Psoas muscle (tissue), 8 donors: ENCODE results near the gene POSTN. TPM values are rescaled to one million over a fixed set of nuclear protein-coding genes. Genes with fewer than 3 reads are reported as not detected.

ENCODE experiments used
- ATAC-seq, 4 donors: fragments of 200-7000 bp; cut with Tn5 transposase; one replicate each; pipeline ENCODE4 v1.9.1; 2020; ENCODE audit warnings: moderate library complexity in 3 of 4, mild to moderate bottlenecking in 2 of 4
- DNase-seq, 2 donors: peaks; one replicate each; pipeline ENCODE4 v3.0.0-alpha.2; 2020
- H3K27ac ChIP-seq: fragments of 200-600 bp; one replicate; pipeline ENCODE4 v1.8.0; 2022
- H3K27me3 ChIP-seq, 3 donors: fragments of 200-600 bp in 1 of 3; one replicate each; pipeline versions ENCODE4 v1.6.1 to v1.8.0; 2013 to 2022; ENCODE audit warnings: low read length in 2 of 3, mild to moderate bottlenecking in 2 of 3, moderate library complexity in 1 of 3; ENCODE audit not compliant: insufficient read depth in 3 of 3
- H3K36me3 ChIP-seq, 2 donors: fragments of 200-600 bp in 1 of 2; one replicate each; pipeline versions ENCODE4 v1.6.1 to v1.8.0; 2013 to 2022; ENCODE audit warnings: low read depth in 1 of 2, mild to moderate bottlenecking in 1 of 2, moderate library complexity in 1 of 2; ENCODE audit not compliant: insufficient read depth in 1 of 2
- H3K4me1 ChIP-seq: fragments of 200-600 bp; one replicate; pipeline ENCODE4 v1.8.0; 2022
- H3K4me3 ChIP-seq: fragments of 200-600 bp; one replicate; pipeline ENCODE4 v1.8.0; 2022; ENCODE audit warnings: mild to moderate bottlenecking
- H3K9me3 ChIP-seq: fragments of 200-600 bp; one replicate; pipeline ENCODE4 v1.8.0; 2022
- CTCF ChIP-seq: fragments of 200-600 bp; IDR thresholded peaks from one replicate; pipeline ENCODE4 v1.8.0; 2022; ENCODE audit warnings: antibody characterized with exemption
- WGBS, 3 donors: extraction: QIAGEN DNeasy Blood & Tissue Kit; methylation state at CpG; one replicate each; pipeline versions ENCODE4 v1.1.6 to v1.1.7; 2013; 5-methylcytosine and 5-hydroxymethylcytosine counted together
- intact Hi-C, 2 donors: fragments of 100-400 bp; cut with DNase I; formaldehyde crosslinking; loops; one replicate each; pipeline versions ENCODE4 v1.11.0 to v1.14.2; 2022
- polyA plus RNA-seq, 3 donors: library from polyadenylated mRNA; stranded (reverse); fragments of 200-250 nt; gene quantifications; one replicate each; pipeline ENCODE4 v1.2.3, GENCODE V29; 2013
- total RNA-seq, 4 donors: library from RNA; stranded (reverse); fragmentation: NEBNext Ultra II Directional in 2 of 4; extraction: Animal tissue kit (Norgen Biotek cat#: 25700) in 2 of 4; gene quantifications; one replicate each; pipeline versions ENCODE4 v1.2.1 to v1.2.4, GENCODE V29; 2021 to 2023
- donor health status: healthy with polysubstance abuse.
- donor health status: DM: no; HTN: no; CAD: no; lungs with moderate emphysema.
- donor health status: Bipolar disorder and iron deficiency.
- donor health status: healthy.
- donor health status: DM: yes; HTN: yes; CAD: no.
- donor health status: DM: no; HTN: no; CAD: no.
- donor health status: DM: no; HTN: no; CAD: no.
- donor health status: DM: yes; HTN: yes; CAD: no.

The POSTN gene
- total and polyA plus RNA-seq, 7 donors, result 3.1 to 11.8 (median 6.1) TPM

DNA sequence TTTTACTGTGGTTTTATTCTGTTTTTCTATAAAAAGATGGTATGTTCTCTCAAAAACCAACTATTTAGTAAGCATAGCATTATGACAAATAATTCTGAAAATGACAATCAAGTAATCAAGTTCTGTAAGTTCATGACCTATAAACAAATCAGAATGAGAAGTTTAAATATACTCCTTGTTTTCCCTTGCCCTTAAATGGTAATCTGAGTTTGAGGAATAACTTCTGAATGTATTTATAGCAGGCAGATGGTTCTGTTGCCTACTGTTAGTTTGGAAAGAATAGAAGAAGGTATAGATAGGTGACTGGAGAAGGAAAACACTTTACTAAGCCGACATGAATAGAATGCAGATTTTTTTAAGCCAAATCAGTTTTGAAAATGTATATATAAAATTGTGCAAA is 63.9 kb downstream of the POSTN start:
- Histone ChIP-seq H3K4me3 (no peak overlapping the region), H3K27me3 (no peaks in the 10 kb centered on the region), H3K27ac (no peak overlapping the region), H3K4me1 (no peaks in the 10 kb centered on the region), H3K9me3 (peaks cover 5% of the 10 kb centered on the region), H3K36me3 (no peaks in the 10 kb centered on the region)
- DNase-seq, result no peak
- 93 to 97% (median 96%) methylated on average over 1 of the region's 1 CpG for WGBS, 3 donors
- intact Hi-C loops, result no loop called here
- TF ChIP-seq CTCF, result no peak
- ATAC-seq, result no peak

GRCh38 chr13:37534181-37534580 is 64.4 kb downstream of the POSTN start:
- Histone ChIP-seq H3K9me3 (peaks cover 5% of the 10 kb centered on the region), H3K4me3 (no peak overlapping the region), H3K4me1 (no peaks in the 10 kb centered on the region), H3K27ac (no peak overlapping the region), H3K36me3 (no peaks in the 10 kb centered on the region), H3K27me3 (no peaks in the 10 kb centered on the region)
- TF ChIP-seq CTCF, result no peak
- 57 to 63% (median 61%) methylated on average over 3 of the region's 3 CpGs for WGBS, 3 donors
- ATAC-seq (no peak), DNase-seq (no peak)
- intact Hi-C loops, result no loop called here

DNA sequence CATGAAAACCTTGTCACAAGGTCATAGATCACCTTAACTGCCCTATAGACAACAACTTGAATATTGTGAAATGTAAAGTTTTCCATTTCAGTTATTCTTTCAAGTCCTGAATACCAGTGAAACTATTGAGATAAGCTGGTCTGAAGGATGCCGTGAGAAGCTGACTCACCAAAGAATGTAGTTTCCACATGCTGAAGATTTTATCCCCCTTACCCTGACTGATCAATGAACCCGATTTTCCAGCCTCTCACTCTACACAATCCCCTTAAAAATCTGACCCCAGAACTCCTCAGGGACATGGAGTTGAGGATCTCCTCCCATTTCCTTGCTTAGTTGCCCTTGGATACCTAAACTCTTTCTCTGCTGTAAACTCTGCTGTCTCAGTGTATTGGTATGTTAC is 67.5 kb downstream of the POSTN start:
- no peak overlapping the region for H3K27ac ChIP-seq
- no peak overlapping the region for H3K4me3 ChIP-seq
- TF ChIP-seq CTCF, result no peak
- DNase-seq (no peak), ATAC-seq (no peak)
- intact Hi-C loops, result no loop called here
- WGBS, 3 donors, result 71 to 80% (median 74%) methylated on average over 2 of the region's 2 CpGs
- H3K27me3 ChIP-seq, result no peaks in the 10 kb centered on the region
- no peaks in the 10 kb centered on the region for H3K4me1 ChIP-seq
- H3K9me3 ChIP-seq, result peaks cover 5% of the 10 kb centered on the region
- H3K36me3 ChIP-seq, result no peaks in the 10 kb centered on the region

GRCh38 chr13:37529751-37530385 is 68.7 kb downstream of the POSTN start:
- Histone ChIP-seq H3K27me3 (no peaks in the 10 kb centered on the region), H3K36me3 (no peaks in the 10 kb centered on the region), H3K9me3 (peaks cover 5% of the 10 kb centered on the region), H3K4me1 (no peaks in the 10 kb centered on the region), H3K27ac (no peak overlapping the region), H3K4me3 (no peak overlapping the region)
- ATAC-seq (no peak), DNase-seq (no peak)
- no peak for TF ChIP-seq CTCF
- intact Hi-C loops, result no loop called here
- 67 to 76% (median 74%) methylated on average over 2 of the region's 2 CpGs for WGBS, 3 donors
